Calu3 (cell line): Measurements from ENCODE around the gene UCHL3. TPM values are rescaled to one million over a fixed set of nuclear protein-coding genes. Genes with fewer than 3 reads are reported as not detected.

Source experiments
- BruUV-seq: library from RNA; stranded (reverse); fragments of 400-500 nt; replicated peaks from 2 replicates; lab custom pipeline; 2021; lab: Mats Ljungman, UMichigan
- CTCF ChIA-PET: fragments of 300-600 bp; sonication (Branson Sonifier 250); formaldehyde crosslinking; loops from one replicate; lab custom pipeline; 2022; ENCODE audit warnings: antibody characterized with exemption; lab: Charles Lee
- DNase-seq: peaks from one replicate; pipeline ENCODE4 v3.0.0; 2022
- H3K27ac Mint-ChIP-seq: one replicate; pipeline ENCODE4 v1.8.0; 2022; ENCODE audit warnings: mixed read lengths; ENCODE audit not compliant: unreplicated experiment
- H3K27me3 Mint-ChIP-seq: one replicate; pipeline ENCODE4 v1.8.0; 2022; ENCODE audit warnings: mixed read lengths; ENCODE audit not compliant: unreplicated experiment
- H3K36me3 Mint-ChIP-seq: one replicate; pipeline ENCODE4 v1.8.0; 2022; ENCODE audit warnings: mild to moderate bottlenecking, moderate library complexity, mixed read lengths; ENCODE audit not compliant: insufficient read depth, unreplicated experiment
- H3K4me1 Mint-ChIP-seq: one replicate; pipeline ENCODE4 v1.8.0; 2022; ENCODE audit warnings: mild to moderate bottlenecking, low read depth, mixed read lengths; ENCODE audit not compliant: unreplicated experiment
- H3K4me3 Mint-ChIP-seq: one replicate; pipeline ENCODE4 v1.8.0; 2022; ENCODE audit warnings: mild to moderate bottlenecking, low read depth, moderate library complexity, mixed read lengths; ENCODE audit not compliant: unreplicated experiment
- H3K9me3 Mint-ChIP-seq: one replicate; pipeline ENCODE4 v1.8.0; 2022; ENCODE audit warnings: low read depth, mixed read lengths; ENCODE audit not compliant: unreplicated experiment
- intact Hi-C: fragments of 100-400 bp; cut with micrococcal nuclease; formaldehyde crosslinking; loops from one replicate; pipeline ENCODE4 v1.10.0; 2022; ENCODE audit not compliant: unreplicated experiment
- total RNA-seq: library from RNA; stranded (reverse); gene quantifications from 2 replicates; pipeline ENCODE4 v1.2.3, GENCODE V29; 2022
- TF ChIP-seq, protein P1 (sequence below): fragments of 200-600 bp; IDR thresholded peaks from one replicate; pipeline ENCODE4 v1.8.0; 2022; ENCODE audit warnings: antibody characterized with exemption; ENCODE audit not compliant: unreplicated experiment

Gene UCHL3
- total RNA-seq, 1 experiment from 2014 or later, result 23.2 TPM

DNA sequence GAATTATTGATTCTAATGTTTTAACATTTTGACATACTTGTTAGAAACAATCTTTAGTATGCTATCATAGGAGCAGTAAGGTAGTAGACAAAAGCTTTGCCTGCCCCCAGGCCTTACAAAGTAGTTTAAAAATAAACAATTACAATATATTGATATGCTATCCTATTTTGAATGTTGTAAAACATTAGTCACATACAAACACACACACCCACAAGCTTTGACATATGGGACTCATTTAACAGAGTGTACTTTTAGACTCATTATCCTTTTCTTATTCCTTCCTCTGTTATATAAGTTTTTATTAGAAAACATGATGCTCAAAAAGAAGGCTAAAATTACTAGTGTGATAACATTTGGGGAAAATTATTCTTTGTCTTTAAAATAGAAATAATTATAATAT is 33.5 kb downstream of the UCHL3 start:
- TF ChIP-seq, protein P1, sequence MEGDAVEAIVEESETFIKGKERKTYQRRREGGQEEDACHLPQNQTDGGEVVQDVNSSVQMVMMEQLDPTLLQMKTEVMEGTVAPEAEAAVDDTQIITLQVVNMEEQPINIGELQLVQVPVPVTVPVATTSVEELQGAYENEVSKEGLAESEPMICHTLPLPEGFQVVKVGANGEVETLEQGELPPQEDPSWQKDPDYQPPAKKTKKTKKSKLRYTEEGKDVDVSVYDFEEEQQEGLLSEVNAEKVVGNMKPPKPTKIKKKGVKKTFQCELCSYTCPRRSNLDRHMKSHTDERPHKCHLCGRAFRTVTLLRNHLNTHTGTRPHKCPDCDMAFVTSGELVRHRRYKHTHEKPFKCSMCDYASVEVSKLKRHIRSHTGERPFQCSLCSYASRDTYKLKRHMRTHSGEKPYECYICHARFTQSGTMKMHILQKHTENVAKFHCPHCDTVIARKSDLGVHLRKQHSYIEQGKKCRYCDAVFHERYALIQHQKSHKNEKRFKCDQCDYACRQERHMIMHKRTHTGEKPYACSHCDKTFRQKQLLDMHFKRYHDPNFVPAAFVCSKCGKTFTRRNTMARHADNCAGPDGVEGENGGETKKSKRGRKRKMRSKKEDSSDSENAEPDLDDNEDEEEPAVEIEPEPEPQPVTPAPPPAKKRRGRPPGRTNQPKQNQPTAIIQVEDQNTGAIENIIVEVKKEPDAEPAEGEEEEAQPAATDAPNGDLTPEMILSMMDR, result no peak
- Mint-ChIP-seq H3K27me3 (no peaks in the 10 kb centered on the region), H3K36me3 (no peaks in the 10 kb centered on the region), H3K27ac (no peak overlapping the region), H3K9me3 (no peaks in the 10 kb centered on the region), H3K4me1 (no peaks in the 10 kb centered on the region), H3K4me3 (no peak overlapping the region)
- CTCF ChIA-PET, result no interaction called here
- no peak for DNase-seq
- intact Hi-C loops, result no loop called here
- no TSS peak for BruUV-seq

GRCh38 chr13:75585153-75585552 is 35.6 kb downstream of the UCHL3 start:
- H3K27ac Mint-ChIP-seq, result no peak overlapping the region
- BruUV-seq, result no TSS peak
- TF ChIP-seq, protein P1, result no peak
- no peaks in the 10 kb centered on the region for H3K36me3 Mint-ChIP-seq
- DNase-seq, result no peak
- intact Hi-C loops, result no loop called here
- no peaks in the 10 kb centered on the region for H3K4me1 Mint-ChIP-seq
- CTCF ChIA-PET, result no interaction called here
- H3K9me3 Mint-ChIP-seq, result no peaks in the 10 kb centered on the region
- no peak overlapping the region for H3K4me3 Mint-ChIP-seq
- no peaks in the 10 kb centered on the region for H3K27me3 Mint-ChIP-seq

- no TSS peak for BruUV-seq
- Mint-ChIP-seq H3K27ac (no peak overlapping the region), H3K4me3 (no peak overlapping the region), H3K9me3 (no peaks in the 10 kb centered on the region), H3K4me1 (no peaks in the 10 kb centered on the region), H3K36me3 (no peaks in the 10 kb centered on the region), H3K27me3 (no peaks in the 10 kb centered on the region)
- TF ChIP-seq, protein P1, result no peak
- CTCF ChIA-PET, result no interaction called here
- DNase-seq, result no peak
- intact Hi-C loops, result no loop called here
Observed at GRCh38 chr13:75587679-75588078, 38.1 kb downstream of the UCHL3 start.

DNA sequence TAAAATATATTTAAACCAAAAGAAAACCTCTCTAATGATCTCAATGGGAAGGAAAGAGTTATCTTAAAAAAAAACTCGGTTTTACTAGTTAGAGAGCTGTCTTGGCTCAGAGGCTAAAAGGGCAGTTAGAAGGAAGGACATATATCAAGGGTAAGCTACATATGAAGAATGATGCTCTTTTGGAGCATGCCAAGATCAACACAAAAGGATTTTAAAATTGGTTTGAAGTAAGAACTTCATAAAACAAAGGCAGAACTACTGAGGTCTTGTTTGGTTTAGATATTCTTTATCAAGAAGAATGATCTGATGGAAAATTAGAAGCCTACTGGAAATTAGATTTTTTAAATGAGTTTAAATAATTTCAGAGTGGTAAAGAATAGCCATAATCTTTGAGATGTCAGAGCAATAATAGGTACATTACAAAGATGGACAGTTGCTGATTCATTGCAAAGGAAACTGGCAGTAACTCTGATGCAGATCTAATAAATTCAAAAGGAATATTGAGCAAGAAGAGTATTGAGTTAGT is 47.1 kb downstream of the UCHL3 start:
- TF ChIP-seq, protein P1, result no peak
- DNase-seq, result no peak
- no TSS peak for BruUV-seq
- intact Hi-C loops, result no loop called here
- CTCF ChIA-PET, result interaction anchor here (0.6 kb wide), 1 partner anchor 46 kb away, joined by 7 read pairs; no protein-coding TSS in a partner anchor
- H3K4me1 Mint-ChIP-seq, result no peaks in the 10 kb centered on the region
- H3K9me3 Mint-ChIP-seq, result no peaks in the 10 kb centered on the region
- H3K36me3 Mint-ChIP-seq, result no peaks in the 10 kb centered on the region
- no peak overlapping the region for H3K27ac Mint-ChIP-seq
- H3K4me3 Mint-ChIP-seq, result no peak overlapping the region
- no peaks in the 10 kb centered on the region for H3K27me3 Mint-ChIP-seq
